ENCODE results near the gene TRAPPC12.
"Not testable (repeated sequence)": the region's sequence is repeated elsewhere in the genome, so short reads cannot be mapped to it uniquely, and the experiment has no call there.

The TRAPPC12 gene

DNA sequence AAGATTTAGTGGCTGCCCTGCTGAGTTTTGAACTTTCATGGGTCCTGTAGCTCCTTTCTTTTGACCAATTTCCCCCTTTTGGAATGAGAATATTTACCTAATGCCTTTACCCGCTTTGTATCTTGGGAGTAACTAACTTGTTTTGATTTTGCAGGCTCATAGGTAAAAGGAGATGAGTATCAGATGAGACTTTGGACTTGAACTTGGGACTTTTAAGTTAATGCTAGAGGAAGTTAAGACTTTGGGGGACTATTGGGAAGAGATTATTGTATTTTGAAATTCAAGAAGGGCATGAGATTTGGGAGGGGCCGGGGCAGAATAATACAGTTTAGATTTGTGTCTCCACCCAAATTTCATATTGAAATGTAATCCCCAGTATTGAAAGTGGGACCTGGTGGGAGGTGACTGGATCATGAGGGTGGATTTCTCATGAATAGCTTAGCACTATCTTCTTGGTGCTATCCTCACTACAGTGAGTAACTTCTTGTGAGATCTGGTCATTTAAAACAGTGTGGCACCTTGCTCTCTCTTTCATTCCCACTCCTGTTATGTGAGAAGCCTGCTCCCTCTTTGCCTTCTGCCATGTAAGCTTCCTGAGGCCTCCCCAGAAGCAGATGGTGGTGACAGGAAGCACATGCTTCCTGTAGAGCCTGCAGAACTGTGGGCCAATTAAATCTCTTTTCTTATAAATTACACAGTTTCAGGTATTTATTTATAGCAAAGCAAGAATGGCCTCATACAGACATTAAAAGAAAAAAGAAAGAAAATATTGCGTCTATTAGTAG, 133.7 kb downstream of the TRAPPC12 start:
- no peaks in the 10 kb centered on the region for H3K9me3 ChIP-seq (replicated peaks; ENCODE audit: low read length)
- H3K4me1 ChIP-seq (ENCODE audit: control insufficient read depth, insufficient read depth, low read length), result peaks cover 11% of the 10 kb centered on the region
- H3K36me3 ChIP-seq (ENCODE audit: insufficient read depth, low read length), result peaks cover 50% of the 10 kb centered on the region
- no peak overlapping the region for H3K9ac ChIP-seq (ENCODE audit: low read depth, low read length)
- H3K4me3 ChIP-seq (ENCODE audit: low read length), result no peak overlapping the region
- H3K27me3 ChIP-seq (ENCODE audit: control insufficient read depth, insufficient read depth, low read length), result no peaks in the 10 kb centered on the region
- H3K4me2 ChIP-seq (ENCODE audit: low read length), result no peak overlapping the region

DNA sequence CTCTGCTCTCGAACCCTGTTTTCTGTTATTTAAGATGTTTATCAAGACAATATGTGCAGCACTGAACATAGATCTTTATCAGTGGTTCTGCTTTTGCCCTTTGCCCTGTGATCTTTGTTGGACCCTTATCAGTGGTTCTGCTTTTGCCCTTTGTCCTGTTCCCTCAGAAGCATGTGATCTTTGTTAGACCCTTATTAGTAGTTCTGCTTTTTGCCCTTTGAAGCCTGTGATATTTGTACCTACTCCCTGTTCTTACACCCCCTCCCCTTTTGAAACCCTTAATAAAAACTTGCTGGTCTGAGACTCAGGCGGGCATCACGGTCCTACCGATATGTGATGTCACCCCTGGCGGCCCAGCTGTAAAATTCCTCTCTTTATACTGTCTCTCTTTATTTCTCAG, 135.9 kb downstream of the TRAPPC12 start:
- Histone ChIP-seq H3K4me1 (ENCODE audit: control insufficient read depth, insufficient read depth, low read length) (peaks cover 17% of the 10 kb centered on the region), H3K36me3 (ENCODE audit: insufficient read depth, low read length) (peaks cover 46% of the 10 kb centered on the region)
- not testable (repeated sequence) for H3K27me3 ChIP-seq (ENCODE audit: control insufficient read depth, insufficient read depth, low read length); H3K4me2 ChIP-seq (ENCODE audit: low read length); H3K4me3 ChIP-seq (ENCODE audit: low read length); H3K9me3 ChIP-seq (replicated peaks; ENCODE audit: low read length); H3K9ac ChIP-seq (ENCODE audit: low read depth, low read length)

DNA sequence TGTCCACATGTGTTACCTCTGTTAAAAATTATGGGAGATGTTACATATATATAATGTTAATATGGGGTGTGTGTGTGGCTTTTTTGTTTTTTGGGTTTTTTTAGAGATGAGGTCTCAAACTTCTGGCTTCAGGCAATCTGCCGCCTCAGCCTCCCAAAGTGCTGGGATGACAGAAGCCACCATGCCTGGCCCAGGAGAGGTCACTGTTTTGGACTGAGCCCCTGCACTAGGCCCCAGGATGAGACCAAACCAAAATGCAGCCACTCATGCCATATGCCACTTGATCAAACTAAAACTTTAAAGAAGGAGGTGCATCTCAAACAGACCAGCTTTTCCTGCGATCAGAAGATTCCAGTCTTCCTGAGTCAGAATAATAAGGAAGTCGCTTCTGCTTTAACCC, 137.3 kb downstream of the TRAPPC12 start:
- no peak overlapping the region for H3K9ac ChIP-seq (ENCODE audit: low read depth, low read length)
- H3K36me3 ChIP-seq (ENCODE audit: insufficient read depth, low read length), result peaks cover 32% of the 10 kb centered on the region
- H3K9me3 ChIP-seq (replicated peaks; ENCODE audit: low read length), result no peaks in the 10 kb centered on the region
- no peaks in the 10 kb centered on the region for H3K27me3 ChIP-seq (ENCODE audit: control insufficient read depth, insufficient read depth, low read length)
- peaks cover 20% of the 10 kb centered on the region for H3K4me1 ChIP-seq (ENCODE audit: control insufficient read depth, insufficient read depth, low read length)
- no peak overlapping the region for H3K4me3 ChIP-seq (ENCODE audit: low read length)
- no peak overlapping the region for H3K4me2 ChIP-seq (ENCODE audit: low read length)

DNA sequence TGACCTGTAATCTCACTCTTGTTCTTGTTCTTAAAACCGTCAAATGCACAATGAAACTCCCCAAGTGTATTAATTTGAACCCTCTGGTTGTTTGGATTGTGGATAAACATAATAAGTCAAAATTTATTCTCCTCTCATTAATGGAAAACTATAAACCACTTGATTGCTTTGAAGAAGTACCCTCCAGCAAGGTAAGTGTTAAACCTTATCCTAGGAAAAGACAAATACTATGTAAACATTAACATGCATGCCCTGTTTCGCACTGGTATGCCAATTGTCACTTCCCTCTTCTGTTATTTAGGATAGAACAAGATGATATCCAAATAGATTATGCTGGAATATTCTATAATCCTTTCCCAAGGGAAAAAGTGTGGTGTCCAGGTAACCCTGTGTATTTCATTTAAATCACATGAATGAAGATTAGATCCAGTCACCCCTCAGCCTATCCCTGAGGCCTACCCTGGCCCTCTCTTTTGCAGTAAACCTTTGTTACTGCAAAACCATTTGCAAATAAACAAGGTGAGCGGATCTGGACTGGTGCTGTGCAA, 138.5 kb downstream of the TRAPPC12 start:
- H3K27me3 ChIP-seq (ENCODE audit: control insufficient read depth, insufficient read depth, low read length), result no peaks in the 10 kb centered on the region
- H3K9ac ChIP-seq (ENCODE audit: low read depth, low read length), result peak overlapping the region; percentile 92
- H3K4me2 ChIP-seq (ENCODE audit: low read length), result peak overlapping the region; percentile 92
- no peaks in the 10 kb centered on the region for H3K9me3 ChIP-seq (replicated peaks; ENCODE audit: low read length)
- H3K4me1 ChIP-seq (ENCODE audit: control insufficient read depth, insufficient read depth, low read length), result peaks cover 20% of the 10 kb centered on the region
- H3K4me3 ChIP-seq (ENCODE audit: low read length), result peak overlapping the region; percentile 87
- H3K36me3 ChIP-seq (ENCODE audit: insufficient read depth, low read length), result peaks cover 21% of the 10 kb centered on the region

DNA sequence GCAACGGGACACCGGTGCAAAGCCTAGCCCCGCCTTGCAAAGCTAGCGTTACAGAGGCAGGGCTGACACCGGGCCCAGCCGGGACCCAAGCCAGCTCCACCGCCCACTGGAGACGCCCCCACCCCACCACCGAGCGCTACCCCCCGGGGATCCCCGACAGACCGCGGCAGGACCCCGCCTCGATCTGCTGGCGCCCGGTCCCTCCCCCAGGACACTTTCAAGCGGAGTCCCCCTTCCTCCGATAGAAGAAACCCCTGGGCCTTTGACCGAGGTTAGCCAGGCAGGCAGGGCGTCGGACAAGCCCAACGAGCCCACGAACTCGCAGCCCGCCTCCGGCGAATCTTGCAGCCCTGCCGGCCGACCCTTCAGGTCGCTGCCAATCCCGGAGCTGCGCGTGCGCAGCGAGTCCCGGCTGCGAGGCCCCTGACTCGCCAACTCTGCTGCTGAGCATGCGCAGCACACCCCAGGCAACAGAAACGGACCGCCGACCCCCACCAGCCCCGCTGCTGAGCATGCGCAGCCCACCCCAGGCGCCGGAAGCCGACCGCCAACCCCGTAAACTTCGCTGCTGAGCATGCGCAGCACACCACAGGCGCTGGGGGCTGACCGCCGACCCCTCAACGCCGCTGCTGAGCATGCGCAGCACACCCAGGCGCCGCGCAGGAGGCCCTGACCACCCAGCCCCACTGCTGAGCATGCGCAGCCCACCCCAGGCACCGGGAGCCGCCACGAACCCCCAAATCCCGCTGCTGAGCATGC, 139.2 kb downstream of the TRAPPC12 start:
- Histone ChIP-seq H3K4me2 (ENCODE audit: low read length) (peak overlapping the region; percentile 93), H3K27me3 (ENCODE audit: control insufficient read depth, insufficient read depth, low read length) (no peaks in the 10 kb centered on the region), H3K9me3 (replicated peaks; ENCODE audit: low read length) (no peaks in the 10 kb centered on the region), H3K9ac (ENCODE audit: low read depth, low read length) (peak overlapping the region; percentile 92), H3K4me3 (ENCODE audit: low read length) (peak overlapping the region; percentile 87), H3K36me3 (ENCODE audit: insufficient read depth, low read length) (peaks cover 15% of the 10 kb centered on the region), H3K4me1 (ENCODE audit: control insufficient read depth, insufficient read depth, low read length) (peaks cover 25% of the 10 kb centered on the region)

DNA sequence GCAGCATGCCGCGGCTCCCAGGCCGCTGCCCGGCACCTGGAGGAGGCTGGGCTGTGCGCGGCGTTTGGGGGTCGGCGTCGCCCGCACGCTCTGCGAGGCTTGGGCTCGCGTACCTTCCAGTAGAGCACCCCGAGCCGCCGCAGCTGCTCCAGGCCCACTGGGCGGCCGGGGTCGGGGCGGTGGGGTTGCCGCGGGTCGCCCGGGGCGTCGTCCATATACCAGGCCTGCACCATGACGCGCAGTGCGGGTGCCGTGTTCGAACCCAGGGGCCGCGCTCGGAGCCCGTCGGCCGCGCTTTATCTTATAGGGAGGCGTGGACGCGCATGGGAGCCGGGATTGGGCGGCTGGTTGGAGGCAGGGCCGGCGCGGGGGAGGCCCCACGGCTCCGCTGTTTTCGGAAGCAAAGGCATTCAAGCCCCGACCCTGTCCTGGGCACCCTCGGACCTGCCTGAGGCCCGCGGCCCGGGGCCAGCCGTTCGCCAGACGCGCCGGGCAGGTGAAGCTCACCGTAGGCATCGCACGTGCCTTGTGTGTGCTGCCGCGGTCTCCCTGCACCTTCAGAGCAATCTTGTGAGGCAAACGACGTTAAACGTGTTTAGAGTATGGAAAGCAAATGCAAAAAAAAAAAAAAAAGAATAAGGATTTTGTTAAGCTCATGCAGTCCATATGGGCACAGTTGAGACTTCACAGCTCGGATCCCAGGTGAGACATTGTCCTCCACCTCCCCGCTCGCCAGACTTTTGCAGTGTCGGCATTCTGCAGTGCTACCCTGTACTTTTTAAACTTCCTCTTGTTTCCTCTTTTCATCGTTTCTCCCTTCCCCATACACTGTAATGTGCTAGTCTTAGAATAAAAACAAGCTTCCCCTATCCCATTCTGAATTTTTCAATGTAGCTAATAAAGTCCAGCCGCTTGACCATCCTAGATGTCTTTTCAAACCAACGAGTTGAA, 140.0 kb downstream of the TRAPPC12 start, which contains the start of gene ADI1:
ADI1 (minus strand) TSS at position 277 of the 951 bp plus-strand sequence; CDS start at position 233, 44 bp downstream.
- Histone ChIP-seq H3K4me1 (ENCODE audit: control insufficient read depth, insufficient read depth, low read length) (peaks cover 31% of the 10 kb centered on the region), H3K9me3 (replicated peaks; ENCODE audit: low read length) (no peaks in the 10 kb centered on the region), H3K4me2 (ENCODE audit: low read length) (peak within 1 kb of the TSS; percentile 93), H3K4me3 (ENCODE audit: low read length) (peak within 1 kb of the TSS; percentile 87), H3K9ac (ENCODE audit: low read depth, low read length) (peak within 1 kb of the TSS; percentile 92), H3K27me3 (ENCODE audit: control insufficient read depth, insufficient read depth, low read length) (no peaks in the 10 kb centered on the region), H3K36me3 (ENCODE audit: insufficient read depth, low read length) (peaks cover 9% of the 10 kb centered on the region)

DNA sequence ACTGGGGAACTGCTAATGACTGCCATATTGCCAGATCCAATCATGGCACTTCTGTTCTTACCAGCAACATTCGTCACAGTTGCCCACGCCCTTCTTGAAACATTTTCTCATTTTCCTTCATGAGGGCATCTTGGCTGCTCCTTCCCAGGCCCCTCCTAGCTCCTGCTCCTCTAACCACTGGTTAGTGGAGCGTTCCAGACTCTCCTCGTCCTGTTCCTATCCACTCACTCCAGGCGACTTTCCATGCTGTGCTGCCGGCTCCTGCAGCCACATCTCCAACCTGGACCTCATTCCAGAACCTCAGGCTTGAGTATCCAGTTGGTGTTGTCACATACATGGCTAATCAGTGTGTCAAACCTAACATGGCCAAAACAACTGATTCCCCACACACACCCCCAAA, 141.1 kb downstream of the TRAPPC12 start:
- H3K4me2 ChIP-seq (ENCODE audit: low read length), result peak overlapping the region; percentile 93
- H3K4me3 ChIP-seq (ENCODE audit: low read length), result peak overlapping the region; percentile 87
- H3K36me3 ChIP-seq (ENCODE audit: insufficient read depth, low read length), result peaks cover 8% of the 10 kb centered on the region
- no peaks in the 10 kb centered on the region for H3K9me3 ChIP-seq (replicated peaks; ENCODE audit: low read length)
- H3K4me1 ChIP-seq (ENCODE audit: control insufficient read depth, insufficient read depth, low read length), result peaks cover 31% of the 10 kb centered on the region
- H3K27me3 ChIP-seq (ENCODE audit: control insufficient read depth, insufficient read depth, low read length), result no peaks in the 10 kb centered on the region
- H3K9ac ChIP-seq (ENCODE audit: low read depth, low read length), result no peak overlapping the region

DNA sequence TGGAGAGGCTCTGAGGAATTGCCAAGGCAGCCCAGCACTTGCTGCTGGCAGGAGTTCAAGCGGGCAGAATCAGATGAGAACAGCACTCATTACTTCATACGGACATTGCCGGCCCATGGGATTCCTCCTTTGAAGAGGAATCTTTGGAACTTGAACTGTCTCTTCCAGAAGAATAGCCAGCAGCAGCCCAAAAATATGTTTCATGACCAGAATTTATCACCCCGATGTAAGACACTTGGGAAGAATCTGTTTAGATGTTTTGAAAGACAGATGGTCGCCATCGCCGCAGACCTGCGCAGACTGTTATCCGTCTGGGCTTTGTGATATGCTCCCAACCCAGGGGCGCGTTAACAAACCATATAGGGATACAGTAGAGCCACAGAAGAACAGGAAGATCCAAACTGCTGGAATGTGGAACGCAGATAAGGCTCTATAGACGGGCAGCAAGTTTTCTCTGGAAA, 143.5 kb downstream of the TRAPPC12 start:
- H3K4me1 ChIP-seq (ENCODE audit: control insufficient read depth, insufficient read depth, low read length), result peaks cover 21% of the 10 kb centered on the region

DNA sequence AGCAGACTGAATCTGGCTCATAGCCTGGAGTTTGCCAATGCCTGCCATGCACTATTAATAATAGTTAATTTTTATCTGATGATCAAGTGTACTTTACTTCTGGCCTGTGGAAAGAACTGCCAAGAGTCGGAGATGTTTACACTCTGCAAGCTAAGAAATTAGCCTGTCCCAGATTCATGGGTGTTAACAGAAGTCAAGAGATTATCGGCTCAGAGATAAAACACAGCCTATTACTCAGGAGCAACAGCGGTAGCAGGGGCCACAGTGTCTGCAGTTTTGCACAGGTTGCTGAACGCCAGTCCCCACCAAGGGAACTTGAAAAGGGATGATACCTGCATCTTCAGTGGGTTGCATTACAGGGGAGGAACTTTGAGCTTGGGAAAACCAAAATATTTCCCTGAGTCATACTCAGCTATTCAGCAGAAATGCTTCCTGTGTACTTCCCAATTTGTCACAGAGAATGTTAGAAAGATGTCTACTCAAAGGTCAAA, 144.1 kb downstream of the TRAPPC12 start:
- Histone ChIP-seq H3K4me2 (ENCODE audit: low read length) (peak overlapping the region; percentile 39), H3K4me1 (ENCODE audit: control insufficient read depth, insufficient read depth, low read length) (peaks cover 20% of the 10 kb centered on the region), H3K27me3 (ENCODE audit: control insufficient read depth, insufficient read depth, low read length) (no peaks in the 10 kb centered on the region), H3K4me3 (ENCODE audit: low read length) (no peak overlapping the region), H3K36me3 (ENCODE audit: insufficient read depth, low read length) (no peaks in the 10 kb centered on the region), H3K9ac (ENCODE audit: low read depth, low read length) (no peak overlapping the region), H3K9me3 (replicated peaks; ENCODE audit: low read length) (no peaks in the 10 kb centered on the region)

More for the DNA sequence above, 143.5 kb downstream of the TRAPPC12 start:
- no peak overlapping the region for H3K9ac ChIP-seq (ENCODE audit: low read depth, low read length)
- no peaks in the 10 kb centered on the region for H3K36me3 ChIP-seq (ENCODE audit: insufficient read depth, low read length)
- no peaks in the 10 kb centered on the region for H3K27me3 ChIP-seq (ENCODE audit: control insufficient read depth, insufficient read depth, low read length)
- H3K9me3 ChIP-seq (replicated peaks; ENCODE audit: low read length), result no peaks in the 10 kb centered on the region
- no peak overlapping the region for H3K4me2 ChIP-seq (ENCODE audit: low read length)
- H3K4me3 ChIP-seq (ENCODE audit: low read length), result no peak overlapping the region

DNA sequence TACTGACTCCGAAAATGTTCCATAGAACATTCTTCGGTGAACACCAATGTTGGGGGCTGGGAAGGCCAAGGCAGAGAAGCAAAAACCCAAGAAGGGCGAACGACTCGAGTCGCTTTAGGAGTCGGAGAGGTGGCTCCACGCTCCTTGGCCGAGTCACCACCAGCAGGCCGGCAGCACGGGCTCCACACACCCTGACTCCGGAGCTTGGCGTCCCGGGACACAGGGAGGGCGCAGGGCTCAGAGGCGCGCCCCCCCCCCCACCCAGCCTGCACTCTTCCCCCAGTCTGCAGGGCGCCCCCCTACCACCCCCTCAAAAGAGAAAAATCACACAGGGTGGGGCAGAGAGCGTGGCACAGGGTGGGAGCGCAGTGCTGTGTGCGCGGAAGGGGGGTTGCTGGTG, 147.4 kb downstream of the TRAPPC12 start:
- H3K9me3 ChIP-seq (replicated peaks; ENCODE audit: low read length), result no peaks in the 10 kb centered on the region
- peaks cover 12% of the 10 kb centered on the region for H3K4me1 ChIP-seq (ENCODE audit: control insufficient read depth, insufficient read depth, low read length)
- no peak overlapping the region for H3K4me2 ChIP-seq (ENCODE audit: low read length)
- H3K27me3 ChIP-seq (ENCODE audit: control insufficient read depth, insufficient read depth, low read length), result no peaks in the 10 kb centered on the region
- no peak overlapping the region for H3K4me3 ChIP-seq (ENCODE audit: low read length)
- no peak overlapping the region for H3K9ac ChIP-seq (ENCODE audit: low read depth, low read length)
- no peaks in the 10 kb centered on the region for H3K36me3 ChIP-seq (ENCODE audit: insufficient read depth, low read length)

Measured in skeletal muscle satellite cell (primary cell).